ENCODE data around the gene GRIP2.

- TF ChIP-seq GLI4 (tag by site-specific recombination; IDR thresholded peaks at IDR 0.05) = no peak
- no peak for TF ChIP-seq CTCF (tag by site-specific recombination; IDR thresholded peaks at IDR 0.05)
- no peak for TF ChIP-seq ZNF311 (tag by site-specific recombination; IDR thresholded peaks at IDR 0.05; ENCODE audit: borderline replicate concordance)
- TF ChIP-seq ZNF48 (tag by site-specific recombination; IDR thresholded peaks at IDR 0.05) = no peak
- no peak for TF ChIP-seq ZEB2 (tag by site-specific recombination; IDR thresholded peaks at IDR 0.05)
- TF ChIP-seq REST (tag by site-specific recombination; IDR thresholded peaks at IDR 0.05) = no peak
These were observed 89.6 kb downstream of the GRIP2 start for GRCh38 chr3:14450506-14450905.
